GDM1 (cell line): ENCODE data around the gene FBXO31.

Experiments
- DNase-seq: peaks from one replicate; lab custom pipeline; 2025; lab: John Stamatoyannopoulos, UW

The FBXO31 gene

DNA sequence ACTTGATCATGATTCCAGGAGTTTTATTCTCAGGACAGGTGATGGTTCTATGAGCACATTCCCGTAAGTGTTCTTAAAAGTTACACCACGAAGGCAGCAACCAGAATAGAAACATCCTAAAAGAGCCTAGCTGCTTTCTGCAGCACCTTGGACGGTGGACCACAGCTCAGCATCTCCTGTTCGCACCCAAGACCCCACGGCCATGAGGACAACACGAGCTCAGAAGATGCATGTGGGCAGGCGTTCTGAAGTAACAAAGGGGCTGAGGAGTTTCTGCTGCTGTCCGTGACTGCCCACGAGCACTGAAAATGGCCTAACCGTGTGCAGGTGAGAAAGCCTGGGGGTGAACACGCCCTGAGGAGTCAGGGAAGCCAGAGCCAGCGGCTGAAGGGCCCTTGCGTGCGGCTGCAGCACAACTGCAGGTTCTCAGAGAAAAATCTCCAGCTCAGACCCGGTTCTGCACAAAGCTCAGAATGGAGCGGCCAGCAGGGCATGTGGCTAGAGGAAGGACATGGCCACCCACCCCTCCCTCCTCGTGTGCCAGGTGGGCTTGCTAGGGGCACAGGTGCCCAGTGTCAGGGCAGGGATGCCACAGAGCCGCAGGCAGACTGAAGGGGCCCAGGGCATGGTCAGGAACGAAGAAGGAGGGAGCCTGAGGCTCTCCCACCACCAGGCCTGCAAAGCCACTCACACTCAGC lies 55.6 kb downstream of the FBXO31 start:
- no peak for DNase-seq

DNA sequence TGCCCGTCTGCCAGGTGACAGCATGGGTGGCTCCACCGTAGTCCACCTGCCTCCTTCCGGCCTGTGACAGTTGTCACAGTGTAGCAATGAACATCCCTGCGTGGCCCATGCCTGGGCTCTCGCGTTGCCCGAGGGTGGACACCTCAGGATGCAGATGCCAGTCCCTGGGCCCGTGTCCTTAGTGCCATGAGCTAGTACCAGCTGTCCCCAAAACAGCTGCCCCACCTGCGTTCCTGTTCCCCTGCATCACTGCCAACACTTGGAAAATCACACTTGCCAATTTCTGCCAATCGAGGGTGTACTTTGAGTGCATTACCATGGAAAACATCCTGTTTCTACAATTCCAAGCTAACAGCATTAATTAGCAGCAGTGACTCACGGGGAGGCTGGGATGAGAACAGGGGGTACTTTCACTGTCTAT lies 57.4 kb downstream of the FBXO31 start:
- DNase-seq: no peak

- DNase-seq: no peak
Observed at GRCh38 chr16:87325423-87325858, 58.1 kb downstream of the FBXO31 start.

GRCh38 chr16:87324411-87325275 lies 58.9 kb downstream of the FBXO31 start:
- no peak for DNase-seq

- DNase-seq: no peak
Observed at GRCh38 chr16:87323727-87324410, 59.7 kb downstream of the FBXO31 start.

- no peak for DNase-seq
Observed at GRCh38 chr16:87322833-87323726, 60.5 kb downstream of the FBXO31 start.

GRCh38 chr16:87322360-87322759 lies 61.2 kb downstream of the FBXO31 start:
- DNase-seq: no peak

DNA sequence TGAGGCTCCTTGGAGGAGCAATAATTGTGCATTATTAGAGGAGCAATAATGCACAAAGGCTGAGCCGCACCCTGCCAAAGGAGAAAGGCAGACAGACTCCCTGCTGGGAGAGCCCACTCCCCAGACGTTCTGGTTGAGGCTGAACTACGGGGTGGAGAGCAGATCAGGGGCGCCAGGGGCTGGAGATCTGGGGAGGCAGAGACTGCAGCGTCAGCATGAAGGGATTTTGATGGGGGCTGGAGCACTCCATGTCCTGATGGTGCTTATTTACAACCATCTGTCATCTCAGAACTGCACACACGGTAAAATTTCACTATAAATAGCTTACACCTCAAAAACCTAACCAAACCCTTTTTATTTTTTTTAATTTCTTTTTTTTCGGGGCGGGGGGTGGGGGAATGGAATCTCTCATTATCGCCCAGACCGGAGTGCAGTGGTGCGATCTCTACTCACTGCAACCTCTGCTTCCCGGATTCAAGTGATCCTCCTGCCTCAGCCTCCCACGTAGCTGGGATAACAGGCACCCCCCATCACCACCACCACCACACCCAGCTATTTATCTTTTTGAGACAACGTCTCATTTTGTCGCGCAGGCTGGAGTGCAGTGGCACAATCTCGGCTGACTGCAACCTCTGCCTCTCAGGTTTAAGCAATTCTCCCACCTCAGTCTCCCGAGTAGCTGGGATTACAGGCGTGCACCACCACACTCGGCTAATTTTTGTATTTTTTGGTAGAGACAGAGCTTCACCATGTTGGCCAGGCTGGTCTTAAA lies 62.1 kb downstream of the FBXO31 start:
- no peak for DNase-seq

GRCh38 chr16:87320510-87321227 lies 62.9 kb downstream of the FBXO31 start:
- DNase-seq: no peak

DNA sequence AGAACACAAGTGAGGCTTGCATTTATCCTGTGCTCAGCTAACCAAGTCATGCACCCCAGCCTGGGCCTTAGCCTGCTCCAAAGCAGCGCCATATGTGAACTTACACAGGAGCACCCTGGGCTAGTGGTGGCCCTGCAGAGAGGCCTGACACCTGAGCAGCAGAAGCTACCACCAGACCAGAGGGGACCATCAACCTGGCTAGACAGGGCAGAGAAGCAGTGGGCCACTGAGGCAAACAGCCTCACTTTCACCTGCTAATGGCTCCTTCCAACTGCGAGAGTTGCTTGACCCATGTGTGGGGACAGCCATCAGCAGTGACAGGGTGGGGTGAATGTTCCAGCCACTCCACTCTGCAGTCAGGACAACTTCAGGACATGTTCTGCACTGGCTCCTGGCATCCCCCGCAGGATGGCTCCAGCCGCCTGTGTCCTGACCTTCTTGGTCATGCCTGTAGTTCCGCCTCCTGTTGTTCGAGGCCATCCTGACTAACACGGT lies 63.5 kb downstream of the FBXO31 start:
- no peak for DNase-seq

DNA sequence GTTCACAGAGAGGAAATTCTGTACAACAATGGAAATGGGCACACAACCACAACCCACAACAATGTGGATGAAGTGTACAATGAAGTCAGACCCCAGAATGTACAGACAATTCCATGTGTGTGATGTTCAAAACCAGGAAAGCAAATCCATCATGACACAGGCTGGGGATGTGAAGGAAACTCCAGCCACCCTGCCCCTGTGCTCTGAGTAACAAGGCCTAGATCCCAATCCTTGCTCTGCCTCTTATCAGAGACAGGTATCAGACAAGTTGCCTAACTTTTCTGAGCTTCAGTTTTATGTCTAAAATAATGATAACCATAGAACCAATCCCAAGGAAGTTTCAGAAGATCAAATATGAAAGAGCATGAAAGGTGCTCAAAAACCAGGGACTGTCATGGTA lies 64.6 kb downstream of the FBXO31 start:
- no peak for DNase-seq

GRCh38 chr16:87317750-87318644 lies 65.6 kb downstream of the FBXO31 start:
- DNase-seq: no peak

- peak; percentile 75 for DNase-seq
Observed at GRCh38 chr16:87316923-87317749, 66.4 kb downstream of the FBXO31 start, which contains the start of gene C16orf95. C16orf95 (minus strand) TSS chr16:87317392; CDS start chr16:87317242, 150 bp downstream.

GRCh38 chr16:87316450-87316922 lies 67.1 kb downstream of the FBXO31 start:
- no peak for DNase-seq

DNA sequence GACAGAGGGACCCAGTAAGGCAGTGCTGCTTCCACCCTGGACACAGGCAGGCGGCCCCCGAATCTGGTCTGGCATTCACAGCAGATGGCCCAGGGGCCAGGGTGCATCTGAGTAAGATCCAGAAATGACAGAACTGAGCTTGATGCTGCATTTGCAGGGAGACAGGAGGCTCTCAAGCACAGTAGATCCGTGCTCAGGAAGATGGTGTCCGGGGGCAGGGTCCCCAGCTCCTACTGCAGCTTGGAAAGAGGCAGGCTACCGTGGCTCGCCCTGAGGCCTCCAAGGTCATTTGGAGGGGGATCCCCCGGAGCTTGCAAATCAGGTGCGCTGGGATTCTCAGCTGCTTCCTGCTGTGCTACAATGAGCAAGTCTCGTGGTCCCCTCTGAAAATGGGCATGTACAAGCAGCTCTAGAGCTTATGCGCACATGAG lies 68.6 kb downstream of the FBXO31 start:
- DNase-seq: no peak

- DNase-seq: no peak
Observed at GRCh38 chr16:87312008-87312407, 71.6 kb downstream of the FBXO31 start.

DNA sequence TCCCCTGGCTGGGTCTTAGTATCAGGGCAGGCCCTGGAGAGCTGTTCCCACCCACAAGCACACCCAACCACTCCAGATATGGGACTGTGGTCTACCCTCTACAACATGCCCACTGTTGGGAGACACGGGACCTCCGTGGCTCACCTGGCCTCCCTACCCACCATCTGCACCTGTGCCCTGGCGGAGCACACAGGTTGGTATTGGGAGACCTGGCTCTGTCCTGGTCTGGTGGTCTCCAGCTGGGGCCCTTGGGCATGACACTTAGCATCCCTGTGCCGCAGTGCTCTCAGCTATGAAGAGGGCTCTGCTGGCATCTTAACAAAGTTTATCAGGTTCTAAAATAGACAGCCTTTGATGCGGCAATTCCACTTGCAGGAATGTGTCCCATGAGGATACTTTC lies 72.2 kb downstream of the FBXO31 start:
- no peak for DNase-seq

- no peak for DNase-seq
Observed at GRCh38 chr16:87310610-87311009, 73.0 kb downstream of the FBXO31 start.
